Neural progenitor cell (in vitro differentiated cells): ENCODE results near the gene SHE.

Experiments used
- CTCF ChIP-seq: fragments of 200-600 bp; sonication (generic); IDR thresholded peaks from 2 replicates; pipeline ENCODE4 v1.5.1; 2017; ENCODE audit warnings: antibody characterized with exemption, mild to moderate bottlenecking
- EZH2 ChIP-seq: fragments of 200-600 bp; sonication (generic); IDR thresholded peaks from 2 replicates; pipeline ENCODE4 v1.6.1; 2017; ENCODE audit warnings: antibody characterized with exemption, mild to moderate bottlenecking, moderate library complexity
- EZH2phosphoT487 ChIP-seq: fragments of 200-600 bp; sonication (generic); IDR thresholded peaks from 2 replicates; pipeline ENCODE4 v1.6.1; 2017; ENCODE audit warnings: antibody characterized with exemption

GRCh38 chr1:154436433-154436832 is 65.8 kb downstream of the SHE start:
- TF ChIP-seq CTCF = no peak
- no peak for TF ChIP-seq EZH2phosphoT487
- TF ChIP-seq EZH2 = no peak
